ENCODE data around the gene AURKB. TPM values are rescaled to one million over a fixed set of nuclear protein-coding genes. Genes with fewer than 3 reads are reported as not detected.

Gene AURKB
- total RNA-seq, 4 donors from 2014 or later = 2.3 TPM; not detected in 3

DNA sequence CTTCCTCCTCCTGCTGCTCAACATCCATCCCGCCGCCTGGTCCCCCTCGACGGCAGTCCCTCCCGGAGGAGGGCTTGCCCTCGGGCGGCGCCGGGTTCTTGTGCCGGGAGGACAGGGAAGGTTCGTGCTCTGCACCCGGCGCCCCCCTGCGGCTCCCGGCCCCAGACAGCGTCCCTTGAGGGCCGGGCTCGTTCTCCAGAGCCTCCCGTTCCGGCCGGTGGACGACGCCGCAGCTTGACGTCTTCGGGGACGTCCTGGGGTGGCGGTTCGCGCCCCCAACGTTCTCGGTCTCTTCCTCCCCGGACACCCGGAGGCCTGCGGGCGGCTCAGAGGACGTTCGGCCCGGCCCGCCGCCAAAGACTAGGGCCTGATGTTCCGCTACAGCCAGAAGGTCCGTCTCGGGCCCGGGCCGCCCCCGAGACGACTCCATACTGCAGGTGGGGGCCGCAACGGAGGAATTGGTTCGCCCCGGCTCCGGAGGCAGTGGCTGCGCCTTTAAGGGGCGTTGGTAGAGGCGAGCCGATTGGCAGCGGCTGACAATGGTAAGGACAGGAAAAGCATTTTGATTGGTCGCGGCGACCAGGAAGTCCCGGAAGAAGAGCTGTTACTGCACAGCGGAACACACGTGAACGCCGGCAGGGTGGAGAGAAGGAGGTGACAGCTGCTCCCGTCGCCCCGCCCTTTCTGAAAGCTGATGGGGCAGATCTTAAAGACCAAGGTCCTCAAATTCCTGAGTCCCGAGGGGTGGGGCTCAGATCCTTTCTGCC, 20.5 kb downstream of the AURKB start, which contains the start of gene BORCS6:
Gene BORCS6 (minus strand): TSS at position 470 of the 767 bp plus-strand sequence. CDS start 40 bp downstream, at position 430.
- in situ Hi-C loops (cut with MboI; ENCODE audit: low sequenced_read_pairs in 4 of 4) (loop anchor here in 1 of 4 donors (5.0 to 10.0 kb wide), 2 partner anchors 32 to 65 kb away; partner anchors contain the start of gene HES7), intact Hi-C loops (cut with DNase I; ENCODE audit: low total_unique reads) (no loop called here)
- peaks cover 37 to 42% of the 10 kb centered on the region in 2 donors for H3K4me1 ChIP-seq
- H3K27me3 ChIP-seq = no peaks in the 10 kb centered on the region
- DNase-seq (peak; percentile 99), ATAC-seq (peak; percentile 68 to 69)
- H3K9me3 ChIP-seq = no peaks in the 10 kb centered on the region
- H3K4me3 ChIP-seq = peak within 1 kb of the TSS; percentile 59 to 98 (median 84)
- H3K36me3 ChIP-seq = no peaks in the 10 kb centered on the region
- peak; percentile 83 to 91 for TF ChIP-seq POLR2A (IDR thresholded peaks at IDR 0.05)
- TF ChIP-seq, protein P1, sequence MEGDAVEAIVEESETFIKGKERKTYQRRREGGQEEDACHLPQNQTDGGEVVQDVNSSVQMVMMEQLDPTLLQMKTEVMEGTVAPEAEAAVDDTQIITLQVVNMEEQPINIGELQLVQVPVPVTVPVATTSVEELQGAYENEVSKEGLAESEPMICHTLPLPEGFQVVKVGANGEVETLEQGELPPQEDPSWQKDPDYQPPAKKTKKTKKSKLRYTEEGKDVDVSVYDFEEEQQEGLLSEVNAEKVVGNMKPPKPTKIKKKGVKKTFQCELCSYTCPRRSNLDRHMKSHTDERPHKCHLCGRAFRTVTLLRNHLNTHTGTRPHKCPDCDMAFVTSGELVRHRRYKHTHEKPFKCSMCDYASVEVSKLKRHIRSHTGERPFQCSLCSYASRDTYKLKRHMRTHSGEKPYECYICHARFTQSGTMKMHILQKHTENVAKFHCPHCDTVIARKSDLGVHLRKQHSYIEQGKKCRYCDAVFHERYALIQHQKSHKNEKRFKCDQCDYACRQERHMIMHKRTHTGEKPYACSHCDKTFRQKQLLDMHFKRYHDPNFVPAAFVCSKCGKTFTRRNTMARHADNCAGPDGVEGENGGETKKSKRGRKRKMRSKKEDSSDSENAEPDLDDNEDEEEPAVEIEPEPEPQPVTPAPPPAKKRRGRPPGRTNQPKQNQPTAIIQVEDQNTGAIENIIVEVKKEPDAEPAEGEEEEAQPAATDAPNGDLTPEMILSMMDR (IDR thresholded peaks at IDR 0.05 in 4 of 5, conservative IDR thresholded peaks at IDR 0.05 in 1 of 5) = peak in 1 of 5 experiments; percentile 19
- peak within 1 kb of the TSS; percentile 86 to 99 (median 97) for H3K27ac ChIP-seq

DNA sequence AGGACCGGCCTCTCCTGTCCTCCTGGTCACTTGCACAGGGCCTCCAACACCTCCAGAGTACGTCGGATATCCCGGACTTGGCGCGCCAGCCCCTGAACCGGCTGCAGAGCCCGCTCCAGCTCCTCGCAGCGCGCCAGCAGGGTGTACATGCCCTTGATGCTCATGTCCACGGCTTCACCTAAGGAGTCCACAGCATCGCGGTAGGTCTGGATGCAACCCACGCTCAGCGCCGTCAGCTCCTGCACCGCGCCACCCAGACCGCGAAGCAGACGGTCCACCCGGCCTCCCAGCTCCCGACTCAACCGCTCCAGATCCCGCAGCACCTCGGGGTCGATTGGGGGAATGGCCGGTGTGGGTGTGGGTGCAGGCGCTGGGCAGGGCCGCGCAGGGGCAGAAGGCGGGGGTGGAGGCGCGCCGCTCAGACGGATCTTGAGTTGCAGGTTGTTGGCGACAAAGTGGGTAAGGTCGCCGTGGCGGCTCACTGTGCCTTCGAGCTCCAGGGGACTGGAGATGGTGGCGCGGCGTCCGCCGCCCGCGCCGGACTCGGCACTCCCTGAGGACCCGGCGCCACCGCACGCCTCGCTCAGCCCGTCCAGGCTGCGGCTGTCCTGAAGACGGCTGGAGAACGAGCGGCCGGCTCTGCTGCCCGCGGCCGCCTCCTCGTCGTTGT, 21.2 kb downstream of the AURKB start:
- Histone ChIP-seq H3K4me1 (peaks cover 37 to 42% of the 10 kb centered on the region in 2 donors), H3K27me3 (no peaks in the 10 kb centered on the region), H3K27ac (peak overlapping the region; percentile 86 to 99 (median 97)), H3K9me3 (no peaks in the 10 kb centered on the region), H3K4me3 (peak overlapping the region; percentile 59 to 98 (median 84)), H3K36me3 (no peaks in the 10 kb centered on the region)
- ATAC-seq = no peak
- intact Hi-C loops (cut with DNase I; ENCODE audit: low total_unique reads) (no loop called here), in situ Hi-C loops (cut with MboI; ENCODE audit: low sequenced_read_pairs in 4 of 4) (loop anchor here in 1 of 4 donors (5.0 to 10.0 kb wide), 2 partner anchors 33 to 64 kb away; partner anchors contain the start of gene HES7)
- TF ChIP-seq, protein P1 (IDR thresholded peaks at IDR 0.05 in 4 of 5, conservative IDR thresholded peaks at IDR 0.05 in 1 of 5) = no peak
- no peak for TF ChIP-seq POLR2A (IDR thresholded peaks at IDR 0.05)
- DNase-seq = no peak

GRCh38 chr17:8188263-8188839, 22.0 kb downstream of the AURKB start:
- Histone ChIP-seq H3K36me3 (no peaks in the 10 kb centered on the region), H3K9me3 (no peaks in the 10 kb centered on the region), H3K27ac (peak overlapping the region; percentile 86 to 99 (median 97)), H3K27me3 (no peaks in the 10 kb centered on the region), H3K4me3 (peak overlapping the region; percentile 59 to 98 (median 84)), H3K4me1 (peaks cover 37 to 42% of the 10 kb centered on the region in 2 donors)
- in situ Hi-C loops (cut with MboI; ENCODE audit: low sequenced_read_pairs in 4 of 4) (loop anchor here in 1 of 4 donors (5.0 to 10.0 kb wide), 2 partner anchors 34 to 64 kb away; partner anchors contain the start of gene HES7), intact Hi-C loops (cut with DNase I; ENCODE audit: low total_unique reads) (no loop called here)
- no peak for DNase-seq
- TF ChIP-seq, protein P1 (IDR thresholded peaks at IDR 0.05 in 4 of 5, conservative IDR thresholded peaks at IDR 0.05 in 1 of 5) = no peak
- no peak for ATAC-seq

GRCh38 chr17:8187517-8188262, 22.7 kb downstream of the AURKB start:
- no peaks in the 10 kb centered on the region for H3K9me3 ChIP-seq
- no peaks in the 10 kb centered on the region for H3K36me3 ChIP-seq
- peak; percentile 42 to 48 for ATAC-seq
- intact Hi-C loops (cut with DNase I; ENCODE audit: low total_unique reads) (loop anchor here (1.0 to 2.0 kb wide), 4 partner anchors 29 to 68 kb away; partner anchors contain the start of gene CTC1), in situ Hi-C loops (cut with MboI; ENCODE audit: low sequenced_read_pairs in 4 of 4) (loop anchor here in 1 of 4 donors (5.0 to 10.0 kb wide), 2 partner anchors 35 to 63 kb away; partner anchors contain the start of gene HES7)
- H3K4me3 ChIP-seq = peak overlapping the region; percentile 59 to 98 (median 84)
- TF ChIP-seq, protein P1 (IDR thresholded peaks at IDR 0.05 in 4 of 5, conservative IDR thresholded peaks at IDR 0.05 in 1 of 5) = no peak
- TF ChIP-seq POLR2A (IDR thresholded peaks at IDR 0.05) = peak in 1 of 2 donors; percentile 12
- H3K27me3 ChIP-seq = no peaks in the 10 kb centered on the region
- peak overlapping the region; percentile 86 to 99 (median 97) for H3K27ac ChIP-seq
- H3K4me1 ChIP-seq = peaks cover 35 to 39% of the 10 kb centered on the region in 2 donors
- peak; percentile 83 to 89 for DNase-seq

Measured in gastrocnemius medialis (tissue), 4 donors.